Tibial artery (tissue), 4 donors: ENCODE data around the gene PATJ.

Source experiments
- DNase-seq, 2 donors: peaks; one replicate each; pipeline ENCODE4 v3.0.0-alpha.2; 2019
- H3K27ac ChIP-seq, 2 donors: fragments of 200-600 bp; sonication (generic) in 1 of 2; 1 replicate in 1 of 2; 2 replicates in 1 of 2; pipeline ENCODE4 v1.5.1; 2018 to 2019; ENCODE audit warnings: mild to moderate bottlenecking in 1 of 2
- H3K27me3 ChIP-seq, 2 donors: fragments of 200-600 bp; sonication (generic) in 1 of 2; one replicate each; pipeline versions ENCODE4 v1.5.1 to v1.6.0; 2016 to 2019
- H3K36me3 ChIP-seq, 3 donors: fragments of 200-600 bp; sonication (generic) in 2 of 3; one replicate each; pipeline ENCODE4 v1.5.1; 2016 to 2019; ENCODE audit warnings: mild to moderate bottlenecking in 2 of 3
- H3K4me1 ChIP-seq, 4 donors: fragments of 200-600 bp; sonication (generic) in 2 of 4; 1 replicate in 3 of 4; 2 replicates in 1 of 4; pipeline ENCODE4 v1.5.1; 2016 to 2019
- H3K4me3 ChIP-seq, 2 donors: fragments of 200-600 bp; sonication (generic) in 1 of 2; 1 replicate in 1 of 2; 2 replicates in 1 of 2; pipeline ENCODE4 v1.5.1; 2018 to 2019; ENCODE audit warnings: mild to moderate bottlenecking in 2 of 2
- H3K9me3 ChIP-seq, 3 donors: fragments of 200-600 bp; sonication (generic) in 1 of 3; one replicate each; pipeline ENCODE4 v1.5.1; 2016 to 2019
- CTCF ChIP-seq, 2 experiments: fragments of 200-600 bp in 1 of 2; fragments of 450-650 bp in 1 of 2; IDR thresholded peaks; one replicate each; pipeline ENCODE4 v1.5.1; 2017 to 2019; ENCODE audit warnings: antibody characterized with exemption in 2 of 2, mild to moderate bottlenecking in 1 of 2, moderate library complexity in 1 of 2
- intact Hi-C: fragments of 100-400 bp; cut with DNase I; formaldehyde crosslinking; loops from one replicate; pipeline ENCODE4 v1.15.0; 2023; ENCODE audit warnings: low total_unique reads

The PATJ gene

GRCh38 chr1:62107923-62108322, 365.6 kb downstream of the PATJ start:
- no peak for TF ChIP-seq CTCF (IDR thresholded peaks at IDR 0.05)
- H3K9me3 ChIP-seq, result no peaks in the 10 kb centered on the region

GRCh38 chr1:62109124-62109523, 366.8 kb downstream of the PATJ start:
- intact Hi-C loops, result no loop called here
- DNase-seq, result no peak
- no peak for TF ChIP-seq CTCF (IDR thresholded peaks at IDR 0.05)
- no peaks in the 10 kb centered on the region for H3K27me3 ChIP-seq
- H3K9me3 ChIP-seq, result no peaks in the 10 kb centered on the region
- no peak overlapping the region for H3K4me3 ChIP-seq
- no peak overlapping the region for H3K27ac ChIP-seq
- H3K36me3 ChIP-seq, result peaks cover 0 to 11% (median 0%) of the 10 kb centered on the region in 3 donors
- H3K4me1 ChIP-seq, result no peaks in the 10 kb centered on the region

More at GRCh38 chr1:62107923-62108322, 365.6 kb downstream of the PATJ start:
- H3K27ac ChIP-seq, result no peak overlapping the region
- DNase-seq, result no peak
- H3K36me3 ChIP-seq, result peaks cover 0 to 8% (median 0%) of the 10 kb centered on the region in 3 donors
- no peaks in the 10 kb centered on the region for H3K4me1 ChIP-seq
- intact Hi-C loops, result no loop called here
- no peak overlapping the region for H3K4me3 ChIP-seq
- H3K27me3 ChIP-seq, result no peaks in the 10 kb centered on the region

- intact Hi-C loops, result no loop called here
- Histone ChIP-seq H3K27me3 (no peaks in the 10 kb centered on the region), H3K4me3 (no peak overlapping the region), H3K27ac (no peak overlapping the region), H3K9me3 (no peaks in the 10 kb centered on the region), H3K4me1 (no peaks in the 10 kb centered on the region), H3K36me3 (peaks cover 0 to 11% (median 0%) of the 10 kb centered on the region in 3 donors)
- no peak for DNase-seq
- TF ChIP-seq CTCF (IDR thresholded peaks at IDR 0.05), result no peak
These were observed 368.0 kb downstream of the PATJ start for GRCh38 chr1:62110198-62110817.

- Histone ChIP-seq H3K27me3 (no peaks in the 10 kb centered on the region), H3K9me3 (no peaks in the 10 kb centered on the region), H3K27ac (no peak overlapping the region), H3K36me3 (peaks cover 0 to 11% (median 0%) of the 10 kb centered on the region in 3 donors), H3K4me3 (no peak overlapping the region), H3K4me1 (no peaks in the 10 kb centered on the region)
- no peak for DNase-seq
- no peak for TF ChIP-seq CTCF (IDR thresholded peaks at IDR 0.05)
- intact Hi-C loops, result no loop called here
These were observed 368.8 kb downstream of the PATJ start for GRCh38 chr1:62111084-62111483.

GRCh38 chr1:62113507-62113906, 371.2 kb downstream of the PATJ start:
- TF ChIP-seq CTCF (IDR thresholded peaks at IDR 0.05), result no peak
- H3K27ac ChIP-seq, result no peak overlapping the region
- no peaks in the 10 kb centered on the region for H3K9me3 ChIP-seq
- H3K4me1 ChIP-seq, result no peaks in the 10 kb centered on the region
- H3K27me3 ChIP-seq, result no peaks in the 10 kb centered on the region
- H3K36me3 ChIP-seq, result peaks cover 5 to 29% (median 6%) of the 10 kb centered on the region in 3 donors
- H3K4me3 ChIP-seq, result no peak overlapping the region
- intact Hi-C loops, result no loop called here
- no peak for DNase-seq
